Endometrium (tissue), 2 donors: ENCODE results near the gene EXOC6B.
"Not testable (repeated sequence)": the region's sequence is repeated elsewhere in the genome, so short reads cannot be mapped to it uniquely, and the experiment has no call there.

Experiments used
- FAIRE-seq: peaks from 2 replicates; lab custom pipeline; 2012; peaks lifted over from hg19 to GRCh38; lab: Jason Lieb, UNC
- donor health status: control.
- donor health status: control.

The EXOC6B gene

GRCh38 chr2:72604468-72604867 lies 221.4 kb downstream of the EXOC6B start:
- FAIRE-seq = peak; percentile 4

DNA sequence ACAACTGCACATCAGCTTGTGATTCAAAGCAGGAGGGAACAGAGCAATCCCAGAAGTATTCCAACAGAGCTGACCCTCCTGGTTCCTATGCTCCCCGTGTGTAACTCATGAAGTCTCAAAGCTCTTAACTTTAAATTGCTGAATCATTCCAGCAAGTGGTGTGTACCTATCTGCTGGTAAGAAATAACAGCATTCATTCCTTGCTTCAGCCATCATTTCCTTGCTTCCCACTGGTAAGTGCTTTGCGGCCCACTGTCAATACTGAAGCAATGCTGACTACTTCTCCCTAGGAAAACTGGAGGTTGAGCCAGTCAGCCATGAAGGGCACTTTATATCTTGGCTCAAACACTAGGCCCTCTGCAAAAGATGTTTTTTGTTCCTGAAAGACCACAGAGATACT lies 222.4 kb downstream of the EXOC6B start:
- FAIRE-seq = no peak

- FAIRE-seq = no peak
Measured at GRCh38 chr2:72602711-72603110, 223.1 kb downstream of the EXOC6B start.

- no peak for FAIRE-seq
Measured at GRCh38 chr2:72602095-72602494, 223.7 kb downstream of the EXOC6B start.

- FAIRE-seq = not testable (repeated sequence)
Measured at GRCh38 chr2:72583836-72584235, 242.0 kb downstream of the EXOC6B start.

DNA sequence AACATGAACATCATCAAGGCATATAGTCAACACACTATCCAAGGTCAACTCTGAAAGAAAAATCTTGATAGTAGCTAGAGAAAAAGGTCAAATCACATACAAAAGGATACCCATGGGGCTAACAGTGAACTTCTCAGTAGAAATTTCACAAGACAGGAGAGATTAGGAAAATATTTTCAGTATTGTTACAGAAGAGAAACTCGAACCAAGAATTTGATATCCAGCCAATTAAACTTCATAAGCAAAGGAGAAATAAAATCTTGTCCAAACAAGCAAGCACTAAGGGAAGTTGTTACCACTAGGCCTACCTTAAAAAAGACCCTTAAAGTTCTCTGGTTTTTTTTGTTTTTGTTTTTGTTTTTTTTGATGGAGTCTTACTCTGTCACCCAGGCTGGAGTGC lies 242.5 kb downstream of the EXOC6B start:
- no peak for FAIRE-seq

- no peak for FAIRE-seq
Measured at GRCh38 chr2:72581560-72582181, 244.2 kb downstream of the EXOC6B start.

DNA sequence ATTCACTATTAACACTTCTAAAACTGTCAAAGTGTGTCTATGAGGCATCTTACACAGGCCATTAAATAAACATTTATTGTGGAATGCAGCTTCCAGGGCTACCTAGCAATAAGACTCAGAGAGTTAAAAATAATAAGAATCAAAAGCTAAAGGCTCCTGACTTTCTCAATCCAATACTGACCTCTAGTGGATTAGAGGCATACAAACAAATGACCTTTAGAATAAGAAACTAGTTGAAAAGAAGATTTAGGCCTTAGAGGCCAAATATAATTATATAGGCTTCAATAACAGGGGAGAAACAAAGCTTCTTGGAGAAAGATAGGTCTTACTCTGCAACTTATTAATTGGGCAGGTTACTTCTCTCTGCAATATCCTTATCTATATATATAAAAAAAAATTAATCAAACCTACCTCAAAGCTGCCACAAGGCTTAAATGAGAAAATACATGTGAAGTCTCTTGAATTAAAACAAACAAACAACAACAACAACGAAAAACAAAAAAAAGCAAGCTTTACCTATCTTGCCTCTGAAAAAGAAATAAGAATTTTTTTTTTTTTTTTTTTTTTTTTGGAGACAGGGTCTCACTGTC lies 246.1 kb downstream of the EXOC6B start:
- peak; percentile 86 for FAIRE-seq

- FAIRE-seq = peak; percentile 18
Measured at GRCh38 chr2:72576861-72577260, 249.0 kb downstream of the EXOC6B start.

DNA sequence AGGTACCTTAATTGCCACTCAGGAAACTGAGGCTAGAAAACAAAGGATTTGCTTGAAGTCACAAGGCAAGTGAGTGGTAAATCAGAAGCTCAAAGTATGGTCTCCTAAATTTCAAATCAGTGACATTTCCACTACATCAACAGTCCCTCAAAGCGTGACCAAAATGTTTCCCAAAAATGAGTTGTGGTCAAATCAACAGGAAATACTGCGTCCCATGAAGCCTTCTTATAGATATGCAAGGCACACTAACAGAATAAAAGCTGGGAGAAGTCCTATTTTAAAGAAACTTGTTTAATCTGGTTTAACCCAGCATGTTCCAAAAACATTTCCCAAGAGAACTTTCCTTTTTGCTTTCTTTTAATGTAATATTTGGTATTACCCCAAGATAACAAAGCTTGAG lies 249.4 kb downstream of the EXOC6B start:
- no peak for FAIRE-seq

- no peak for FAIRE-seq
Measured at GRCh38 chr2:72574886-72575285, 250.9 kb downstream of the EXOC6B start.

DNA sequence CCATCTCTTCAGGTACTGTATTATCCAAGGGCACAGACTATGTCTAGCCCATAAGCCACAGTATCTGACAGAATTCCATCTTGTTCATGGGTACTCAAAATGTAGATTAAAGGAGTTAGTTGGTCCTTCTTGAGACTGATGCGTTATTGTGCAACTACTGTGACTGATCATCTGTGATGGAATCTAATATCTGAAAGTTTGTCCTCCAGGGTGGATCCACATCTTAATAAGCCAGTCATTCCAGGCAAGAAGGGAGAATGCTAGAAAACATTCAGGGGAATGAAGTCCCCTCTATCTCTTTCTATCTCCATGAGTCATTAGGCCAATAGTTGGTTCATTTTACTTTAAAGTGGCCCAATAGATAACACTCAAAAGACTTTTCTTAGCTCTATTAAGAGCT lies 252.6 kb downstream of the EXOC6B start:
- FAIRE-seq = no peak

- FAIRE-seq = no peak
Measured at GRCh38 chr2:72572501-72572900, 253.3 kb downstream of the EXOC6B start.

DNA sequence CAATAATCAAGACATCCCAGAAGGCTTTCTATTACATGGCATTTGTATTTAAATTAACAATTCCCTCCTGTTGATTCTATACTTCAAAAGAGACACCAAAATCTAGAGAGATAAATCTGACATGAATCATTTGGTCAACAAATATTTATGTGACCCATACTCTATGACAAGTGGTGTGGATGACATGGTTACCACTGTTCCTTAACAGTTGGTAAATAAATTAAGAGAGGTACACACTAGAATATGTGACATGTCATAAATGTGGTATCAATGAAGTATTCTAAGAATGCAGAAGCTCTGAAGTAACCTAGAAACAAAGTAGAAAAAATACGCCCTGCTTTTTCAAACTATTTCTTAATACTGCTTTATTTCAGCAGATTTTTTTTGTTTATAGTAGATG lies 255.4 kb downstream of the EXOC6B start:
- no peak for FAIRE-seq

- FAIRE-seq = no peak
Measured at GRCh38 chr2:72562451-72563153, 263.2 kb downstream of the EXOC6B start.

DNA sequence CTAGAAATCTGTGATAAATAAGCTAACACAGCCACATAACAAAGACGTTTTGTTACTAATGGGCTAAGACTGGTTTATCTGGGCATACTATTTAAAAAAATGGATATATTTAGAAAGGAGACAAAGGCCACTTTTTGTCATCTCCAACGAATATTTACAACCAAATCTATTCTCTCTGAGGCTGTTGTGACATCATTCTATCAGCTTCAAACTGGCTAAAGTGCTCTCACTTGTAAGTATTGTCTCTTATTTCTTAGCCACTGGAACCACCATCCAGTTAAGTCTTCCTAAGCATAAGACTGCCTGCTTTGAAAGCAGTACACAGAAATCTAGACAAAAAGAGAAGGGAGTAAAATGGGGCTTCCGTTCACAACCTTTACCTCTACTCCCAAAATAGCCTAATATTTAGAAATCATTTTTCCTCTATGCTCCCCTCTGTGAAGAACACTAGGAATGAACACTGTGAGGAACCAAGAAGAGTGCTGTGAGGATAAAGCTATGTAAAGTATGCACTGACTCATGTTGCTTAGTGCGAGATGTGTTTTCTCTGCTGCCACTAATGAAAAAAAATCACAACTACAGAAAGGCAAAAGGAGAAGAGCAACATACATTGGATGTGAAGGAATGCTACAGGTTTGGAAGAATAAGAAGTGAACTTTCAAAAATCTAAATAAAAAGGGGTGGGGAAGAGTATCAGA lies 264.1 kb downstream of the EXOC6B start:
- no peak for FAIRE-seq

DNA sequence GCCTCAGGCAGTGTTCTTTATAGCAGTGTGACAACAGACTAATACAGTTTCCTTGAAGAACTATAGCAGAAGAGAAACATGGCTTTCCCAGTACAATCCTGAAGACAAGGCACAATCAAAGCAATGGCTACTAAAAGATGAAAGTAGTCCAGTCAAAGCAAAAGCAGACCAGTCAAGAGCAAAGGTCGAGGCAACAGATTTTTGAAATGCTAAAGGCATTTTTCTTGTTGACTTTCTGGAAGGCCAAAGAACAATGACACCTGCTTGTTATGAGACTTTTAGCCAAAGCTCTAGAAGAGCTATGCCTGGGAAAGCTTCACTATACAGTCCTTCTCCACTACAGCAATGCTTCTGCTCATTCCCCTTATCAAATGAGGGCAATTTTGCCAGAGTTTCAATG lies 269.9 kb downstream of the EXOC6B start:
- no peak for FAIRE-seq

GRCh38 chr2:72555363-72555762 lies 270.5 kb downstream of the EXOC6B start:
- FAIRE-seq = not testable (repeated sequence)

DNA sequence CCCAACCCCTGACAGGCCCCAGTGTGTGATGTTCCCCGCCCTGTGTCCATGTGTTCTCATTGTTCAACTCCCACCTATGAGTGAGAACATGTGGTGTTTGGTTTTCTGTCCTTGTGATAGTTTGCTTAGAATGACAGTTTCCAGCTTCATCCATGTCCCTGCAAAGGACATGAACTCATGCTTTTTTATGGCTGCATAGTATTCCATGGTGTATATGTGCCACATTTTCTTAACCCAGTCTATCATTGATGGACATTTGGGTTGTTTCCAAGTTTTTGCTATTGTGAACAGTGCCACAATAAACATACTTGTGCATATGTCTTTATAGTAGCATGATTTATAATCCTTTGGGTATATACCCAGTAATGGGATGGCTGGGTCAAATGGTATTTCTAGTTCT lies 270.9 kb downstream of the EXOC6B start:
- not testable (repeated sequence) for FAIRE-seq

GRCh38 chr2:72554381-72554780 lies 271.5 kb downstream of the EXOC6B start:
- no peak for FAIRE-seq

- no peak for FAIRE-seq
Measured at GRCh38 chr2:72548081-72548764, 277.6 kb downstream of the EXOC6B start.

DNA sequence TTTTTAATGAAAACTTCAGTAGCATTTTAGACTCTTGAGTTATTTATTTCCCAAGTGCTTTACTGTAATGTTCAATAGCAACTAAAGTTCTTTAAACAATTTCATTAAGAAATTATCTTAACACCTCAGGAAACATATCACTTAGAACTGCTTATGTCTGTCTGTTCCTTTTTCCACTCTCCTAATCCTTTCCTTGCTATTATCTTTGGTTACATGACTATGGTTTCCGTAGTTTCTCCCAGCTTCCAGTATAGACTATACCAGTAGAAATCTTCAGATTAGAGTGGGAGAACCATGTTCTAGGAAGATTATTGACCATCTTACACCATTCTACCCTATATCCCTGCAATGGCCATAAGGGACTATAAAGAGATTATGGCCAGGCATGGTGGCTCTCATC lies 280.0 kb downstream of the EXOC6B start:
- FAIRE-seq = no peak
